K562 (cell line): ENCODE measurements around the gene CORO2A. TPM values are rescaled to one million over a fixed set of nuclear protein-coding genes. Genes with fewer than 3 reads are reported as not detected.

Source experiments
- ATAC-seq: fragments of 200-7000 bp; cut with Tn5 transposase; 3 replicates; pipeline ENCODE4 v1.9.1; 2020; ENCODE audit warnings: moderate library complexity
- BruUV-seq: library from RNA; stranded (reverse); fragments of 400-500 nt; replicated peaks from 2 replicates; lab custom pipeline; 2021; lab: Mats Ljungman, UMichigan
- CTCF ChIA-PET: fragments of 300-600 bp; formaldehyde crosslinking; extraction: SDS; loops from one replicate; lab custom pipeline; 2021; ENCODE audit warnings: low intra/inter-chr PET ratio; lab: Yijun Ruan, JAX
- POLR2A ChIA-PET: fragments of 300-600, 350-650 bp; sonication (Branson Sonifier 250); formaldehyde crosslinking; extraction: SDS; loops from one replicate; lab custom pipeline; 2021; ENCODE audit warnings: antibody characterized with exemption, inconsistent platforms; lab: Yijun Ruan, JAX
- DNase-seq, 4 experiments: peaks; one replicate each; pipeline versions ENCODE4 v3.0.0 to v3.0.0-alpha.2; 2011 to 2018; ENCODE audit warnings: low spot score in 3 of 4, mixed read lengths in 3 of 4; ENCODE audit errors: extremely low read depth in 1 of 4
- FAIRE-seq: peaks from 2 replicates; lab custom pipeline; 2011; peaks lifted over from hg19 to GRCh38; lab: Jason Lieb, UNC
- H2AFZ ChIP-seq: 2 replicates; pipeline ENCODE4 v1.6.0; 2011; ENCODE audit warnings: low read depth, low read length, control low read depth, inconsistent platforms
- H3K27ac ChIP-seq: fragments of 200-600 bp; 3 replicates; pipeline ENCODE4 v1.8.0; 2011; ENCODE audit warnings: low read depth, mild to moderate bottlenecking, control low read depth, inconsistent platforms, low read length, moderate library complexity, mixed read lengths; ENCODE audit errors: extremely low read depth
- H3K27me3 ChIP-seq, 2 experiments: fragments of 300-600 bp in 1 of 2; 2 replicates in 1 of 2; 3 replicates in 1 of 2; pipeline versions ENCODE4 v1.6.0 to v1.8.0; 2011; ENCODE audit warnings: inconsistent platforms in 2 of 2, low read length in 2 of 2, mild to moderate bottlenecking in 1 of 2, mixed read lengths in 1 of 2, moderate library complexity in 1 of 2; ENCODE audit not compliant: control insufficient read depth in 2 of 2, insufficient read depth in 2 of 2
- H3K36me3 ChIP-seq: fragments of 300-600 bp; 3 replicates; pipeline ENCODE4 v1.8.0; 2011; ENCODE audit warnings: mild to moderate bottlenecking, low read length, inconsistent platforms; ENCODE audit not compliant: control insufficient read depth, insufficient read depth
- H3K4me1 ChIP-seq, 2 experiments: fragments of 200-600 bp in 1 of 2; replicated peaks in 1 of 2; 2 replicates in 1 of 2; 3 replicates in 1 of 2; pipeline versions ENCODE4 v1.5.1 to v1.8.0; 2011; ENCODE audit warnings: inconsistent platforms in 2 of 2, low read length in 2 of 2, mild to moderate bottlenecking in 1 of 2, mixed read lengths in 1 of 2, moderate library complexity in 1 of 2; ENCODE audit not compliant: control insufficient read depth in 2 of 2, insufficient read depth in 2 of 2
- H3K4me2 ChIP-seq: 2 replicates; pipeline ENCODE4 v1.6.1; 2011; ENCODE audit warnings: low read length, control low read depth, inconsistent platforms, mixed read lengths; ENCODE audit not compliant: insufficient read depth
- H3K4me3 ChIP-seq: fragments of 200-600 bp; sonication (generic), shearing (Covaris generic); 2 replicates; pipeline ENCODE4 v1.5.1; 2016; ENCODE audit warnings: control low read depth, inconsistent platforms
- H3K79me2 ChIP-seq: fragments of 200-600 bp; 3 replicates; pipeline ENCODE4 v1.8.0; 2011; ENCODE audit warnings: low read length, inconsistent platforms; ENCODE audit not compliant: control insufficient read depth, insufficient read depth
- H3K9ac ChIP-seq, 2 experiments: 2 replicates each; pipeline versions ENCODE4 v1.6.0 to v1.6.1; 2011; ENCODE audit warnings: low read depth in 2 of 2, low read length in 2 of 2, control low read depth in 1 of 2, inconsistent platforms in 1 of 2, mild to moderate bottlenecking in 1 of 2, mixed read lengths in 1 of 2; ENCODE audit not compliant: insufficient read depth in 1 of 2
- H3K9me1 ChIP-seq: one replicate; pipeline ENCODE4 v1.6.0; 2011; ENCODE audit warnings: inconsistent platforms, mild to moderate bottlenecking, low read length, moderate library complexity; ENCODE audit not compliant: control insufficient read depth, insufficient read depth
- H3K9me3 ChIP-seq: replicated peaks from 2 replicates; pipeline ENCODE4 v1.5.1; 2011; ENCODE audit warnings: low read depth, low read length, inconsistent platforms; ENCODE audit not compliant: control insufficient read depth, insufficient read depth
- H4K20me1 ChIP-seq: replicated peaks from 2 replicates; pipeline ENCODE4 v1.6.1; 2011; ENCODE audit warnings: low read length, inconsistent platforms, mixed read lengths; ENCODE audit not compliant: control insufficient read depth, insufficient read depth
- NFXL1 ChIP-seq: fragments of 450-650 bp; formaldehyde crosslinking; IDR thresholded peaks from 2 replicates; pipeline ENCODE4 v1.4.0; 2021; ENCODE audit warnings: mild to moderate bottlenecking
- WGBS: fragments of 100-300 bp; shearing (Covaris generic); methylation state at CpG from one replicate; pipeline ENCODE4 v1.1.6; 2016; ENCODE audit warnings: low coverage, mixed read lengths; ENCODE audit not compliant: insufficient coverage; ENCODE audit errors: missing lambda C conversion rate; 5-methylcytosine and 5-hydroxymethylcytosine counted together
- in situ Hi-C: fragments of 300-500 bp; cut with MboI; formaldehyde crosslinking; loops from 4 replicates; pipeline ENCODE4 v1.15.0; 2018; ENCODE audit warnings: inconsistent platforms, mixed read lengths
- intact Hi-C: fragments of 100-400 bp; cut with micrococcal nuclease; formaldehyde crosslinking; loops from 2 replicates; pipeline ENCODE4 v1.14.2; 2022
- polyA plus RNA-seq, 8 experiments: library from polyadenylated mRNA; depleted of rRNA in 4 of 8; stranded (reverse) in 5 of 8; unstranded in 3 of 8; fragments of >200 nt; fragmentation: Nextera tagmentation in 2 of 8; fragmentation: Illumina TruSeq in 1 of 8; extraction: Ambion mirVana in 2 of 8; extraction: Trizol in 1 of 8; gene quantifications; 2 replicates each; pipeline versions ENCODE4 v1.2.1 to v1.2.3, GENCODE V29; 2011 to 2014; ENCODE audit warnings: inconsistent platforms in 1 of 8, missing spikeins in 1 of 8
- total RNA-seq, 7 experiments: library from RNA; depleted of rRNA in 6 of 7; stranded (reverse); fragments of >200 nt in 6 of 7; fragmentation: Illumina TruSeq in 2 of 7; extraction: Trizol in 2 of 7; gene quantifications; 2 replicates each; pipeline versions ENCODE4 v1.2.1 to v1.2.3, GENCODE V29; 2011 to 2021; ENCODE audit warnings: low replicate concordance in 1 of 7
- TF ChIP-seq, protein P1 (sequence below), 2 experiments: fragments of 450-650 bp in 1 of 2; sonication (generic) in 1 of 2; formaldehyde crosslinking in 1 of 2; IDR thresholded peaks; 2 replicates each; pipeline versions ENCODE4 v1.7.1 to v1.9.0; 2016 to 2022; ENCODE audit warnings: inconsistent platforms in 1 of 2, mild to moderate bottlenecking in 1 of 2, missing genetic modification reagents in 1 of 2

Gene CORO2A
- total and polyA plus RNA-seq, 9 of the 15 experiments (the other 6 are each of a cell fraction or from before 2014, with no cell fraction given), result 9.5 to 26.6 (median 18.0) TPM

DNA sequence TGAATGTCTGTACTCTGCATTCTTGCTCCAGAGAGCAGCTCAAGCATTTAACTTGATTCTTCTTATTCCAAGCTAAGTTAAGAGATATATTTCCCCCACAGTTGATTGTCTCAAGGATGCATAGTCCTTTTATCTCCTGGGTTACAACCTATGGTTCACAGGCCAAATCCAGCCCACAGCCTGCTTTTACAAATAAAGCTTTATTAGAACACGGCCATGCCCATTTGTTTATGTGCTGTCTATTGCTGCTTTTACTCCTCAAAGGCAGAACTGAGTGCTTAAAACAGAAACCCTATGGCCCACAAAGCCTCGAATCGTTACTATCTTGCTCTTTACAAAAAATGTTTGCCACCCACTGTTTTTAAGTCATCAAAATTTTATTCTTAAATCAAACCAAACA is 37.2 kb upstream of the CORO2A start:
- Histone ChIP-seq H3K27ac (no peak overlapping the region), H3K4me1 (peaks cover 23 to 31% of the 10 kb centered on the region in 2 experiments; a peak in 4 of 5 replicates), H3K36me3 (peaks cover 40% of the 10 kb centered on the region; the same call in 2 of the 3 replicates), H4K20me1 (no peaks in the 10 kb centered on the region), H3K9me3 (no peaks in the 10 kb centered on the region), H3K79me2 (no peaks in the 10 kb centered on the region), H3K4me2 (no peak overlapping the region), H2AFZ (peak overlapping the region; percentile 28; the same call in 1 of the 2 replicates), H3K9ac (no peak overlapping the region), H3K9me1 (no peaks in the 10 kb centered on the region), H3K27me3 (no peaks in the 10 kb centered on the region), H3K4me3 (no peak overlapping the region)
- POLR2A ChIA-PET, result interaction anchor here (0.6 to 2.8 kb wide), 4 partner anchors 11 to 512 kb away, joined by 3 to 18 read pairs (median 4); no protein-coding TSS in a partner anchor
- no TSS peak for BruUV-seq
- FAIRE-seq (no peak), DNase-seq (no peak), ATAC-seq (no peak)
- CTCF ChIA-PET, result no interaction called here
- intact Hi-C loops, result no loop called here
- WGBS, result 37% methylated on average over 3 of the region's 3 CpGs
- in situ Hi-C loops, result no loop called here
- TF ChIP-seq, protein P1, sequence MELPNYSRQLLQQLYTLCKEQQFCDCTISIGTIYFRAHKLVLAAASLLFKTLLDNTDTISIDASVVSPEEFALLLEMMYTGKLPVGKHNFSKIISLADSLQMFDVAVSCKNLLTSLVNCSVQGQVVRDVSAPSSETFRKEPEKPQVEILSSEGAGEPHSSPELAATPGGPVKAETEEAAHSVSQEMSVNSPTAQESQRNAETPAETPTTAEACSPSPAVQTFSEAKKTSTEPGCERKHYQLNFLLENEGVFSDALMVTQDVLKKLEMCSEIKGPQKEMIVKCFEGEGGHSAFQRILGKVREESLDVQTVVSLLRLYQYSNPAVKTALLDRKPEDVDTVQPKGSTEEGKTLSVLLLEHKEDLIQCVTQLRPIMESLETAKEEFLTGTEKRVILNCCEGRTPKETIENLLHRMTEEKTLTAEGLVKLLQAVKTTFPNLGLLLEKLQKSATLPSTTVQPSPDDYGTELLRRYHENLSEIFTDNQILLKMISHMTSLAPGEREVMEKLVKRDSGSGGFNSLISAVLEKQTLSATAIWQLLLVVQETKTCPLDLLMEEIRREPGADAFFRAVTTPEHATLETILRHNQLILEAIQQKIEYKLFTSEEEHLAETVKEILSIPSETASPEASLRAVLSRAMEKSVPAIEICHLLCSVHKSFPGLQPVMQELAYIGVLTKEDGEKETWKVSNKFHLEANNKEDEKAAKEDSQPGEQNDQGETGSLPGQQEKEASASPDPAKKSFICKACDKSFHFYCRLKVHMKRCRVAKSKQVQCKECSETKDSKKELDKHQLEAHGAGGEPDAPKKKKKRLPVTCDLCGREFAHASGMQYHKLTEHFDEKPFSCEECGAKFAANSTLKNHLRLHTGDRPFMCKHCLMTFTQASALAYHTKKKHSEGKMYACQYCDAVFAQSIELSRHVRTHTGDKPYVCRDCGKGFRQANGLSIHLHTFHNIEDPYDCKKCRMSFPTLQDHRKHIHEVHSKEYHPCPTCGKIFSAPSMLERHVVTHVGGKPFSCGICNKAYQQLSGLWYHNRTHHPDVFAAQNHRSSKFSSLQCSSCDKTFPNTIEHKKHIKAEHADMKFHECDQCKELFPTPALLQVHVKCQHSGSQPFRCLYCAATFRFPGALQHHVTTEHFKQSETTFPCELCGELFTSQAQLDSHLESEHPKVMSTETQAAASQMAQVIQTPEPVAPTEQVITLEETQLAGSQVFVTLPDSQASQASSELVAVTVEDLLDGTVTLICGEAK (IDR thresholded peaks at IDR 0.05), result peak; percentile 97
- TF ChIP-seq, protein P1 (CRISPR knock-in tag; IDR thresholded peaks at IDR 0.05), result peak; percentile 93
- no peak for TF ChIP-seq NFXL1 (CRISPR knock-in tag)
